Activated effector memory CD4-positive, alpha-beta T cell treated with Interleukin-2 at 50 U/mL for 16 hours (primary cell): ENCODE measurements around the gene ZNF205.

ENCODE experiments used
- DNase-seq: peaks from one replicate; pipeline ENCODE4 v3.0.0-alpha.2; 2020

ZNF205 gene

GRCh38 chr16:3085868-3086595 is 26.4 kb upstream of the ZNF205 start:
- no peak for DNase-seq

GRCh38 chr16:3086596-3087242 is 25.7 kb upstream of the ZNF205 start:
- no peak for DNase-seq

- no peak for DNase-seq
Observed at GRCh38 chr16:3087243-3088235, 24.8 kb upstream of the ZNF205 start.

- no peak for DNase-seq
Observed at GRCh38 chr16:3088450-3088849, 23.9 kb upstream of the ZNF205 start.

GRCh38 chr16:3088925-3089716 is 23.3 kb upstream of the ZNF205 start:
- no peak for DNase-seq

- DNase-seq = no peak
Observed at GRCh38 chr16:3089717-3090592, 22.4 kb upstream of the ZNF205 start.

- no peak for DNase-seq
Observed at GRCh38 chr16:3091551-3091950, 20.8 kb upstream of the ZNF205 start.

GRCh38 chr16:3092501-3092941 is 19.9 kb upstream of the ZNF205 start:
- no peak for DNase-seq

- no peak for DNase-seq
Observed at GRCh38 chr16:3094289-3095027, 17.9 kb upstream of the ZNF205 start.

GRCh38 chr16:3095869-3096268 is 16.5 kb upstream of the ZNF205 start:
- DNase-seq = no peak

GRCh38 chr16:3096362-3096761 is 16.0 kb upstream of the ZNF205 start:
- no peak for DNase-seq

- no peak for DNase-seq
Observed at GRCh38 chr16:3097266-3097665, 15.1 kb upstream of the ZNF205 start.

GRCh38 chr16:3098459-3099394 is 13.7 kb upstream of the ZNF205 start, which contains the start of gene ZSCAN10:
Gene ZSCAN10 (minus strand): TSS chr16:3099294. CDS start chr16:3092937, 6,357 bp downstream.
- no peak for DNase-seq

- DNase-seq = no peak
Observed at GRCh38 chr16:3099395-3099731, 13.0 kb upstream of the ZNF205 start.

- DNase-seq = peak; percentile 85
Observed at GRCh38 chr16:3099732-3100499, 12.5 kb upstream of the ZNF205 start.

- no peak for DNase-seq
Observed at GRCh38 chr16:3101018-3101840, 11.2 kb upstream of the ZNF205 start.

- no peak for DNase-seq
Observed at GRCh38 chr16:3101841-3102470, 10.4 kb upstream of the ZNF205 start.
